Neural progenitor cell (in vitro differentiated cells): ENCODE measurements around the gene MAP7D2. TPM values are rescaled to one million over a fixed set of nuclear protein-coding genes. Genes with fewer than 3 reads are reported as not detected.

ENCODE experiments used
- DNase-seq: peaks from one replicate; pipeline ENCODE4 v3.0.0-alpha.2; 2016; ENCODE audit warnings: low spot score
- H2AFZ ChIP-seq: fragments of 200-600 bp; sonication (generic); replicated peaks from 2 replicates; pipeline ENCODE4 v1.6.1; 2016; ENCODE audit warnings: antibody characterized with exemption
- H3F3A ChIP-seq: fragments of 200-600 bp; sonication (generic); 2 replicates; pipeline ENCODE4 v1.6.1; 2016; ENCODE audit warnings: antibody characterized with exemption, low read depth
- H3K27ac ChIP-seq: fragments of 200-600 bp; sonication (generic); 2 replicates; pipeline ENCODE4 v1.5.1; 2016; ENCODE audit warnings: mild to moderate bottlenecking
- H3K27me3 ChIP-seq: fragments of 200-600 bp; sonication (generic); 2 replicates; pipeline ENCODE4 v1.6.1; 2016; ENCODE audit warnings: mild to moderate bottlenecking, moderate library complexity
- H3K36me3 ChIP-seq: fragments of 200-600 bp; sonication (generic); 2 replicates; pipeline ENCODE4 v1.5.1; 2016
- H3K4me1 ChIP-seq: fragments of 200-600 bp; sonication (generic); 2 replicates; pipeline ENCODE4 v1.6.1; 2016; ENCODE audit warnings: mixed run types
- H3K4me2 ChIP-seq: fragments of 200-600 bp; sonication (generic); 2 replicates; pipeline ENCODE4 v1.6.1; 2016
- H3K4me3 ChIP-seq: fragments of 200-600 bp; sonication (generic); 2 replicates; pipeline ENCODE4 v1.5.1; 2016
- H3K79me2 ChIP-seq: fragments of 200-600 bp; sonication (generic); 2 replicates; pipeline ENCODE4 v1.6.1; 2016; ENCODE audit warnings: low read depth
- H3K9ac ChIP-seq: fragments of 200-600 bp; sonication (generic); 2 replicates; pipeline ENCODE4 v1.6.1; 2016
- H3K9me3 ChIP-seq: fragments of 200-600 bp; sonication (generic); 2 replicates; pipeline ENCODE4 v1.5.1; 2016; ENCODE audit warnings: low read depth
- H4K20me1 ChIP-seq: fragments of 200-600 bp; sonication (generic); 2 replicates; pipeline ENCODE4 v1.6.1; 2016; ENCODE audit warnings: low read depth
- H3K27ac Mint-ChIP-seq: 3 replicates; pipeline ENCODE4 v1.8.0; 2021; ENCODE audit warnings: mixed read lengths
- H3K27me3 Mint-ChIP-seq: 2 replicates; pipeline ENCODE4 v1.8.0; 2022; ENCODE audit warnings: low read depth, mild to moderate bottlenecking, inconsistent platforms, moderate library complexity, mixed read lengths; ENCODE audit not compliant: insufficient read depth
- H3K36me3 Mint-ChIP-seq: 3 replicates; pipeline ENCODE4 v1.8.0; 2021; ENCODE audit warnings: mixed read lengths
- H3K4me1 Mint-ChIP-seq: 3 replicates; pipeline ENCODE4 v1.8.0; 2021; ENCODE audit warnings: mixed read lengths
- H3K4me3 Mint-ChIP-seq: 3 replicates; pipeline ENCODE4 v1.8.0; 2021; ENCODE audit warnings: mild to moderate bottlenecking, moderate library complexity, mixed read lengths
- H3K9me3 Mint-ChIP-seq: 3 replicates; pipeline ENCODE4 v1.8.0; 2020; ENCODE audit warnings: mixed read lengths
- EZH2 ChIP-seq: fragments of 200-600 bp; sonication (generic); IDR thresholded peaks from 2 replicates; pipeline ENCODE4 v1.6.1; 2017; ENCODE audit warnings: antibody characterized with exemption, mild to moderate bottlenecking, moderate library complexity
- EZH2phosphoT487 ChIP-seq: fragments of 200-600 bp; sonication (generic); IDR thresholded peaks from 2 replicates; pipeline ENCODE4 v1.6.1; 2017; ENCODE audit warnings: antibody characterized with exemption
- total RNA-seq: library from RNA; depleted of rRNA; stranded (reverse); fragments of >200 nt; gene quantifications from 2 replicates; pipeline ENCODE4 v1.2.3, GENCODE V29; 2015; ENCODE audit warnings: low replicate concordance
- TF ChIP-seq, protein P1 (sequence below): fragments of 200-600 bp; sonication (generic); IDR thresholded peaks from 2 replicates; pipeline ENCODE4 v1.5.1; 2017; ENCODE audit warnings: antibody characterized with exemption, mild to moderate bottlenecking

The MAP7D2 gene
- total RNA-seq, 1 donor from 2014 or later, result 2.6 TPM

DNA sequence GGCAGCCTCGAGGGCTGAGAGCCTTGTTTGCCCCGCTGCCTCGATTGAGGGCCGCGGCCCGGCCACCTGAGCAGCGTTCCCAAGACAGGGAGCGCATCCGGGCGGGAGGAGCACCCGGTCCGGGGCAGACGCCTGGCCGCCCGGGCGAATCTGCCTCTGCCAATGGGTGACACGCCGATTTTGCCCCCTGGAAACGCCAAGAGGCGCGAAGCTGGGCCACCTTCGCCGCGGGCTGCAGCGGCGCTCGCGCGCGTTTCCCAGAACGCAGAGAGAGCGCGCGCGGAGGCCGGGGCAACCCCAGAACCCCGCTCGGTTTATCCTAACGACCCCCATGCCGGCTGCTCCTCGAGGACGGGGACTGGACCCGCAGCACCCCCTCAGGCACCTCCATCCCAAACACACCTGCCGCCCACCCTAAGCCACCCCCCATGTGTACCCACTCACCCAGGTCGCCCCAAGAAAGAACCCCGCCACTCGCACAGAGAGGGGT, 575 bp downstream of the MAP7D2 start:
- Histone ChIP-seq H3K36me3 (no peaks in the 10 kb centered on the region), H3K27ac (no peak overlapping the region), H2AFZ (peak overlapping the region; percentile 55), H3K4me3 (peak overlapping the region; percentile 42), H3K4me2 (peak overlapping the region; percentile 73), H4K20me1 (no peaks in the 10 kb centered on the region), H3K27me3 (peaks cover 46% of the 10 kb centered on the region), H3F3A (no peaks in the 10 kb centered on the region), H3K9ac (no peak overlapping the region), H3K9me3 (peaks cover 6% of the 10 kb centered on the region), H3K4me1 (no peaks in the 10 kb centered on the region), H3K79me2 (no peaks in the 10 kb centered on the region)
- TF ChIP-seq, protein P1, sequence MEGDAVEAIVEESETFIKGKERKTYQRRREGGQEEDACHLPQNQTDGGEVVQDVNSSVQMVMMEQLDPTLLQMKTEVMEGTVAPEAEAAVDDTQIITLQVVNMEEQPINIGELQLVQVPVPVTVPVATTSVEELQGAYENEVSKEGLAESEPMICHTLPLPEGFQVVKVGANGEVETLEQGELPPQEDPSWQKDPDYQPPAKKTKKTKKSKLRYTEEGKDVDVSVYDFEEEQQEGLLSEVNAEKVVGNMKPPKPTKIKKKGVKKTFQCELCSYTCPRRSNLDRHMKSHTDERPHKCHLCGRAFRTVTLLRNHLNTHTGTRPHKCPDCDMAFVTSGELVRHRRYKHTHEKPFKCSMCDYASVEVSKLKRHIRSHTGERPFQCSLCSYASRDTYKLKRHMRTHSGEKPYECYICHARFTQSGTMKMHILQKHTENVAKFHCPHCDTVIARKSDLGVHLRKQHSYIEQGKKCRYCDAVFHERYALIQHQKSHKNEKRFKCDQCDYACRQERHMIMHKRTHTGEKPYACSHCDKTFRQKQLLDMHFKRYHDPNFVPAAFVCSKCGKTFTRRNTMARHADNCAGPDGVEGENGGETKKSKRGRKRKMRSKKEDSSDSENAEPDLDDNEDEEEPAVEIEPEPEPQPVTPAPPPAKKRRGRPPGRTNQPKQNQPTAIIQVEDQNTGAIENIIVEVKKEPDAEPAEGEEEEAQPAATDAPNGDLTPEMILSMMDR, result no peak
- TF ChIP-seq EZH2phosphoT487 (no peak), EZH2 (no peak)
- DNase-seq, result peak; percentile 38
- Mint-ChIP-seq H3K36me3 (no peaks in the 10 kb centered on the region), H3K9me3 (peaks cover 4% of the 10 kb centered on the region), H3K4me1 (peaks cover 8% of the 10 kb centered on the region), H3K4me3 (peak overlapping the region; percentile 79), H3K27me3 (peaks cover 2% of the 10 kb centered on the region), H3K27ac (no peak overlapping the region)

DNA sequence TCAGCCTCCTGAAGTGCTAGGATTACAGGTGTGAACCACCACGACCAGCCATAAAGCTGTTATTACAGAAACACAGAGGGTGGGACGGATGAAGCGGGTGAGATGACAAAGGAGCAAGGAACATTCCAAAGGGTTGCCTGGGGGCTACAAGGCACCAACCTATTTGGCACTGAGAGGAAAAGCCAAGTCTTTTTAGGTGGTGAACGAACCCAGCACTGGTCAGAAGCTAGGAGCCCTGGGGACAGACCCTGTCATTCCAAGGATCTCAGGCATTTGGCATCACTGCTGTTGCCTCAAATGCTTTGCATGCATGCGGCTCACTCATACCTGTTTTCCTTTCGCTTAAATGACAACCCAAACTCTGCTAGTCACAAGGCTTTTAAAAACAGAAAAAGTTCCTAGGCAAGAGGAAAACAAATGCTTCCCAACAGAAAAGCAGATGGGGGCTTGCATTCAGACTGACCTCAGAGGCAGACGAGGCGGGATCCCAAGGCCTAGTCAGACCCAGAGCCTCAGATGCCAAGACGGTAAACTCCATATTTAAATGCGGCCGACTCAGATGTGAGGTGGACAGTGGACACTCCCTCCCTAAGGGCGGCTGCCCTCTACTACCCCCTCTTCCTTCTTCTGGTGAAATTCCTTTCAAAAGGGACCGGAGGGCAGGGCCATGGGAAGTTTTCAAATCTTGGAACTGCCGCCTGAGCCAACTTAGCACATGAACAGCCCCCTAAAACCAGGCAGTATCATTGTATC, 4.5 kb downstream of the MAP7D2 start:
- Mint-ChIP-seq H3K4me1 (peaks cover 8% of the 10 kb centered on the region), H3K9me3 (peaks cover 4% of the 10 kb centered on the region), H3K27me3 (no peaks in the 10 kb centered on the region), H3K36me3 (no peaks in the 10 kb centered on the region), H3K27ac (no peak overlapping the region), H3K4me3 (no peak overlapping the region)
- H2AFZ ChIP-seq, result no peak overlapping the region
- no peaks in the 10 kb centered on the region for H3F3A ChIP-seq
- peaks cover 27% of the 10 kb centered on the region for H3K27me3 ChIP-seq
- H3K4me3 ChIP-seq, result no peak overlapping the region
- no peak for DNase-seq
- H3K79me2 ChIP-seq, result no peaks in the 10 kb centered on the region
- no peaks in the 10 kb centered on the region for H4K20me1 ChIP-seq
- H3K4me2 ChIP-seq, result no peak overlapping the region
- no peaks in the 10 kb centered on the region for H3K9me3 ChIP-seq
- H3K9ac ChIP-seq, result no peak overlapping the region
- H3K4me1 ChIP-seq, result no peaks in the 10 kb centered on the region
- no peaks in the 10 kb centered on the region for H3K36me3 ChIP-seq
- H3K27ac ChIP-seq, result no peak overlapping the region
- no peak for TF ChIP-seq EZH2
- no peak for TF ChIP-seq EZH2phosphoT487
- TF ChIP-seq, protein P1, result no peak

DNA sequence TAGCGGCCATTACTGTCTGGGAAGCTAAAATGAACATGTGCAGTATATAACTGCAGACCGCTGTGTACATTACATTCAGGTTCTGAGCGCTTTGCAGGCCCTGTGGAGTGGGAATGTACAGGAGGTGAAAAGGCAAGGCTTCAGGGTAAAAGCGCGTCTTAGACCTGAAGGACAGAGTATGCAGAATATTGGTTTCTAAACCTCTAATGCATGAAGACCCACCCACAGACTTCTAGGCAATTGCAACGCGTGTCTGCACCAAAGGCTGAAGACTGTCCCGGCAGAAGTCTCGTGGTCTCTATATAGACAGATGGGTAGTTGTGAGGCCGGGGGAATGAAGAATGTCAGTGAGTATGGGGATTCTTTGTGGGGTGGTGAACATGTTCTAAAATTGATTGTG, 5.4 kb downstream of the MAP7D2 start:
- Mint-ChIP-seq H3K27ac (no peak overlapping the region), H3K4me1 (peaks cover 8% of the 10 kb centered on the region), H3K4me3 (no peak overlapping the region), H3K36me3 (no peaks in the 10 kb centered on the region), H3K9me3 (peaks cover 4% of the 10 kb centered on the region), H3K27me3 (no peaks in the 10 kb centered on the region)
- Histone ChIP-seq H3K79me2 (no peaks in the 10 kb centered on the region), H3K9ac (no peak overlapping the region), H3K4me2 (no peak overlapping the region), H3K27me3 (peaks cover 18% of the 10 kb centered on the region), H3K36me3 (no peaks in the 10 kb centered on the region), H4K20me1 (no peaks in the 10 kb centered on the region), H2AFZ (no peak overlapping the region), H3F3A (no peaks in the 10 kb centered on the region), H3K4me1 (no peaks in the 10 kb centered on the region), H3K9me3 (no peaks in the 10 kb centered on the region), H3K27ac (no peak overlapping the region), H3K4me3 (no peak overlapping the region)
- TF ChIP-seq EZH2 (no peak), EZH2phosphoT487 (no peak)
- TF ChIP-seq, protein P1, result no peak
- no peak for DNase-seq
